Effector CD4-positive, alpha-beta T cell (primary cell): ENCODE results near the gene SLC1A2.

ENCODE experiments used
- DNase-seq: peaks from one replicate; pipeline ENCODE4 v3.0.0-alpha.2; 2020

Gene SLC1A2

GRCh38 chr11:35412285-35412684, 7.1 kb downstream of the SLC1A2 start:
- no peak for DNase-seq

- no peak for DNase-seq
Observed at GRCh38 chr11:35407041-35407440, 12.3 kb downstream of the SLC1A2 start.

- DNase-seq = no peak
Observed at GRCh38 chr11:35404388-35404775, 15.0 kb downstream of the SLC1A2 start.

- no peak for DNase-seq
Observed at GRCh38 chr11:35403765-35404387, 15.5 kb downstream of the SLC1A2 start.

DNA sequence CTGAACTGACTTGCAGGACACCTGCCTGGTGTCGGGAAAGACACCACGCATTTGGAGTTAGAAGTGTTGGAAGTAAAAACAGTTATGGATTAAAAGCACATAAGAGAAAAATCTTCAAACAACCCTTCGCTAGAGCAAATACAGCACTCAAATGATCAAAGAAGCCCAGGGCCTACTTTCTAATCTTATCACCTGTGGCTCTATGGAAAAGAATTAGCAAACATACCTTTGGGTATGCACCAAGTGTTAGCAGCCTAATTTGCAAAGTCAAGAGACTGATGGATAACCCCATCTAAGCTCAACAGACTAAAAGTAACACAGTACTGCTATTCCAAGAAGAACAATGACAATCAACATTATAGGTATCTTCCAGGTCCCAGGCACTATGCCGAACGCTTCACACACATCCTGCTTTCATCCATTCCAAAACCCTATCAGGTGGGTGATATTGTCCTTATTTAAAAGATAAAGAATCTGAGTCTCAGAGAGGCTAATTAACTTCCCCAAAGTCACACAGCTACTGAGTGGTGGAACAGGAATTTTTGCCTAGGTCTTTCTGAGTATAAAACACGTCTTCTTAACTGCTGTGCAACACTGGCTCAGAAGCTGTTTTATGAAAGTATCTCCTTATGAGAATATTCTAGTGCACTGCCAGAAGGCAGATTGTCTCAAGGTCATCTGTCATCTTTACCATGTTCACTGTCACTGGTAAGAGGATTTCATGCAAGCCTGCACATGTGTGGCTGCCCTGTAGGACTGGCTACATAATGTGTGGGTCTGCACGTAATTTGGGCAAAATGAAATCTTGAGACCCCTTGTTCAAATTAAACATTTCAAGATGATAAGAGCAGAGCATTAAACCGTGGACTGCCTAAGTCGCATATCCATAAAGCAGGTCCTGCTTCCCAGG, 16.4 kb downstream of the SLC1A2 start:
- no peak for DNase-seq

- no peak for DNase-seq
Observed at GRCh38 chr11:35398881-35399280, 20.5 kb downstream of the SLC1A2 start.

DNA sequence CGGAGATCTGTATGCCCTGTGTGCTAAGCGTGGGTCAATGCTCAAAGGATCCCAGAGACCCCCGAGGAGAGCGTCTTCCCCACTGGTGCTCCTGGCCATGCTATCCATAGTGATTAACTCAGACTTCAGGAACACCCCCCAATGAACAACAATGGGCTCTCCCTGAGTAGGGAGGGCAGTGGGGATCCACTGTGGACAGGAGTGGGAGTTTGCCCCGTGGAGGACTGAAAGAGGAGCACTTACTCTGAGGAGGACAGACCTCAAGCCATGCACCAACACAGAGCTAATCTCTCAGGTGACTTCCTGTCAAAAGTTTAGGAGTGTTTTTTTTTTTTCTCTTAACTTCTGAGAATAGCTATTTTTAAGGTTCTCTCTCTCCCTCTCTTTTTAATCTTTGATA, 24.4 kb downstream of the SLC1A2 start:
- no peak for DNase-seq

DNA sequence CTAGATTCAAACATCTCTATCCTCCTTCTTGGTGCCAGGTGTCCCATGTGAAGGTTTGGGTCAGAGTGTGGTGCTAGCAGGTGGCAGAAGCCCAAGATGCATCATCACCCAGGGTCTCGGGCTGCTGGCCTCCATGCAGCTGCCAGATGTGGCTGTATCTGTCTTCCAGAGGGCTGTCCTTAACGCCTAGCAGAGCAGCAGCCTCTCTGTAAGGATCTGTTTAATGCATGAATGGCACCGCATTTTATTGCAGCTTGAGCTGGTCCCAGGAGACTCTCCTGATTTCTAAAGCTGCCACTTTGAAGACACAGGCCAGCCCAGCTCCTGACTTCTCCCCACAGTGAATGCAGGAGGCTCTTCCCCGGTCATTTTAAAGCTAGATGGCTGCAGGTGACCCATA, 26.3 kb downstream of the SLC1A2 start:
- no peak for DNase-seq

DNA sequence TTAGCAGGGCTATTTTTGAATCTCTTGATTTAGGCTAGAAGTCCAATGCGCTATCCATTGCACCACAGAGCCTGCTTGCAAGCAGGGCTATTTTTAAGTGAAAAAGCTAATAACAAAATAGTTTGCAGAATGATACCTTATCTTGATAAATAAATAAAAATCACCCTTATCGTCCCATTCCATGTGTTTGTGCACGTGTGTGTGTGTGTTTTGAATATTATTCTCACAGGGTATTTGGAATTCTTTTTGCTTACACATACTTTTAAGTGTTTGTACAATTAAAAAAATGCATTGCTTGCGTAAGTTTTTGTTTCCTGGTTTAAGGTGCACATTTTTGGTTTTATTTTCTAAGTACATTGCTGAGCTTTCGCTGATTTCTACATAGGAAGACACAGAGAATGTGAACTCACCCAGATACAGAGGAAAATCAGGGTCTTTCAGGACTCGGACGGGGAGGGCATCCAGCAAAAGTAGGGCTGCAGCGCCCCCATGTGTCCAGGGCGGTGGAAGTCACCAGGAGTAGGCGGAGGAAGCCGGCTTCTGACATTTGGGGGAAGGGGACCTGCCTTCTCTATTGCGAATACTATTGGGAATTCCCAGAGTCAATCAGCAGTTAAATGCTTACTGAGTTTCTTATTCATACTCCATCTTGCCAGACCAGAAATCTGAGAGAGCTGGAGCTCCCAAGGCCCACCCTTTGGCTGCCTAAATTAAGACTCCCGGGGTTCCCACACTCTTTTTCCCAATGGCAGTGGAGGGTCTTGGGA, 27.3 kb downstream of the SLC1A2 start:
- DNase-seq = peak; percentile 86

- no peak for DNase-seq
Observed at GRCh38 chr11:35390737-35391682, 28.3 kb downstream of the SLC1A2 start.

- DNase-seq = no peak
Observed at GRCh38 chr11:35389897-35390465, 29.4 kb downstream of the SLC1A2 start.

DNA sequence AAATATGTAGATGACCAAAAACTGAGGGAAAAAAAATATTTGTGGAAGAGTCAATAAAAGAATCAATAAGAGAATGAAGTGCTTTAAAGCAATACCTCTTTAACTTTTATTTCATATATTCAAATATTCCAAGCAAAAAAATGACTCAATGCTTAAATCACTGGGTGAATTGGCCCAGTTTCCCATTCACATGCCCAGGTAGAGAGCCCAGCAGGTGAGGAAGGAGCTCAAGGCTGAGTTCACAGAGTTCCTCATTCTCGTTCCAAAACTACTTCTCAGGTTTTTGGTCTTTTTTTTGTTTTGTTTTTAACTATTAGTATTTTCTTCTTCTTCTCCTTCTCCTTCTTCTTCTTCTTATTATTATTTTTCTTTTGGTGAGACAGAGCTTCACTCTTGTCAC, 30.2 kb downstream of the SLC1A2 start:
- no peak for DNase-seq

DNA sequence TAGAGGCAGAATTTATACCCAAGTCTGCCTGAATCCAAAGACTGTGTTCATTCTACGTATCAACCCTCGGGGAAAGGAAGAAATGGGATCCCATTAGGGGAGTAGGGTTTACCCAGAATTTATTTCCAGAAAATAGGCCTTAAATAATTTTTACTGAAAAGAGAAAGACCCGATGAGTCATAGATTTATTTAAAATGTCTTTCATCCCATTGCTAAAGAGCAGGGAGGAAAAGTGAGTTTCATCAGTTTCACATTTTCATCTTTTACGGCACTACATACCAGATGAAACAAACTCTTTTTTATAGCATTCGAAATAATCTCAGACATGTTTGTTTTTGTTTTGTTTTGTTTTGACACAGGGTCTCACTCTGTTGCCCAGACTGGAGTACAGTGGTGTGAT, 31.3 kb downstream of the SLC1A2 start:
- DNase-seq = no peak

DNA sequence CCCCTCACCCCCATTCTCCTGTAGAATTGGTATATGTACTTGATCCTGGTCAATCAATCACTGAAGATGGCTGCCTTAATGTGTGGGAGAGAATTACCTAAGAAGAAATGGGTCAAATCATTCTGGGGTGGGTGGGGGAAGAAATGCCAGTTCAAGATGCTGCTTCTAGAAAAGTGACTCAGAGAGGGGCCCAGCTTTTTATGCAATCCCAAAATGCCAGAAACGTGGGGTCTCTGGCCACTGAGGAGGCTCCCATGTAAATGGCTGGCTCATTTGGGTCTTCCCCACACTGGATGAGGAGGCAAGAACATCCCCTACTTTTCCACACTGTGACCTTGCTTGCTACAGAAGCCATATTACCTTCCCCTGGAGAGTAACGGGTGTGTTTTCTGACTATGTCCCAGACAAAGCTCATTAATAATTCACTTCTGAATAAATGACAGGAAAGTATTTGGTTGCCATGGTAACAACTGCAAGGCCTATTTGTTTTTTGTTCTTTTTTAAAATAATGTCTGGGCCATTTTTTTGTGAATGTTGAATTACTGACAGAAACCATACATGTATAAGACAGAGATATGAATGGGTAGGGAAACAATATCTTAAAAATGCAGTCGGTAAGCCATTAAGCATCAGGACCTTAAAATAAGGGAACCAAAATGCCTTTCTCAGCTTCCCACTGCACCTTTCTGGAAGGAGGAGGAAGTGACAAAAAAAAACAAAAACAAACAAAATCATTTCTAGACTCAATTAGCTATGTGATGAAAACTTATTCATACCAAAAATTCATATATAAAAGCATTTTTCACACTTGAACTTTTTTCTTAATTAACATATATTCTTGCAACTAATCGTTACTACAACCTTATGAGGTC, 32.0 kb downstream of the SLC1A2 start:
- DNase-seq = no peak

DNA sequence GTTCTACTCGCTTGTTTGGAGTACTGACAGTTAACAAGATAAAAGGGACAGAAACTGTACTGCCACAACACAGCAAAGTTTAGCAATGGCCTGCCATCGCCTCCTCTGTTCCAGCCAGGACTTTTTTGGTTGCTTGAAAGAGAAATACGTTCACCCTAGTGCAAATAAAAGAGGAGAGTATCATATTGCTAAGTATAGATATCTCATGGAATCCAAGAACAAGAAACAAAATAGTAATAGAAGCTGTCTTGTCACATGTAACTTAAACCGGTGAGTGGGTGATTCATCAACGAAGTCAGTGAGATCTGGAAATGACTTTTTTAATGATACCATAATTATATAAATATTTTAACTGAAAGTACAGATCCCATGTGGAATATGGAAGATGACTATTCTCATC, 35.4 kb downstream of the SLC1A2 start:
- DNase-seq = no peak

DNA sequence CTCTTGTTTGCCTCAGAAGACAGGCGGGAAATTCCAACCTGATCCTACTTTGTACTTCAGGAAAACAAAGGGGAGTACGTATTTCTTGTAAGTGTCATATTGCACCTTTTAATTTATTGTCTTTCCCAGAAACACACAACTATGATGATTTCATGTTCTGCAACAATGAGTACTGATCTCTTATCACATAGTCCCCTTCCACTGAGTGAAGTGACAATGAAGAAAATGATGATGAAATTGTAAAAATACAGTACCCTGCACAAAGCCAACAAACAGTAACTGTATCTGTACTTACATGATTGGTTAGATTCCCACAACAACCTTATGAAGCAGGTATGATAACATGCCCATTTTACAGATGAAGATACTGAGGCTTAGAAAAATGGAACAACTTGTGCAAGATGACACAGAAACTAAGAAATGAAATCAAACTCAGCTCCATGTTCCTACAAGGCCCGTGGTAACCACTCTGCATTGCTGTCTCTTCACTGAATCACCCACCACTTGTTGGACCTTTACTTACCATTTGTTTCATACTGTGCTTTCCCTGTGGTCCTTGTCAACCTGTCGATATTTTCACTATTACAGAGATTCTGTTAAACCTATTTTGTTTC, 37.5 kb downstream of the SLC1A2 start:
- DNase-seq = no peak

DNA sequence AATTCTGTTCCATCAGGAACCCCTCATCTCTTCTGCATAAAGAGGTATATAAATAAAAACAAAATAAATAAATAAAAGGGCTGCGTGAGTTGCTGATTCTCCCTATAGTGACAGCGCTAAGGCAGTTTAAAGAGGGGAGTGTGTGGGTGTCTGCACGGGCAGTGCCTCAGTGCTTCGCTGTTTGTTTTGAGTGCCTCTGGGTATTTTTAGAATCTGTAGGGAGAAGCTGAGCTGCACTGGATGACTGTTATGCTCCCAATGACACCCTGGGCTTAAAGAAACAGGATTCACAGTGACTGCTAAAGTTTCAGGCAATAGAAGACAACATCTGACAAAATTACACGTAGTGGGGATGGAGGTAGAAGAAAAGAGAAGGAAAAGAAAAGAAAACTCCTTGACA, 38.8 kb downstream of the SLC1A2 start:
- no peak for DNase-seq

GRCh38 chr11:35377262-35377661, 42.1 kb downstream of the SLC1A2 start:
- no peak for DNase-seq

GRCh38 chr11:35376613-35377012, 42.7 kb downstream of the SLC1A2 start:
- DNase-seq = no peak

- no peak for DNase-seq
Observed at GRCh38 chr11:35376118-35376510, 43.2 kb downstream of the SLC1A2 start.
